H9 (cell line): Measurements from ENCODE around the gene PPIP5K1. TPM values are rescaled to one million over a fixed set of nuclear protein-coding genes. Genes with fewer than 3 reads are reported as not detected.

Experiments used
- DNase-seq: peaks from one replicate; pipeline ENCODE4 v3.0.0-alpha.2; 2017
- H2AFZ ChIP-seq: one replicate; pipeline ENCODE4 v1.6.1; 2013; ENCODE audit warnings: mild to moderate bottlenecking, low read length, control low read depth, moderate library complexity
- H2AK5ac ChIP-seq: 2 replicates; pipeline ENCODE4 v1.6.1; 2013; ENCODE audit warnings: low read length, control low read depth, mixed read lengths; ENCODE audit not compliant: insufficient read length
- H2BK120ac ChIP-seq: one replicate; pipeline ENCODE4 v1.6.1; 2013; ENCODE audit warnings: low read depth, mild to moderate bottlenecking, low read length, control low read depth, inconsistent platforms; ENCODE audit not compliant: poor library complexity, severe bottlenecking
- H2BK12ac ChIP-seq: 2 replicates; pipeline ENCODE4 v1.6.1; 2013; ENCODE audit warnings: low read length, control low read depth, mixed read lengths, low read depth; ENCODE audit not compliant: insufficient read length
- H2BK15ac ChIP-seq: 2 replicates; pipeline ENCODE4 v1.6.1; 2013; ENCODE audit warnings: low read depth, low read length, control low read depth
- H2BK20ac ChIP-seq: one replicate; pipeline ENCODE4 v1.6.1; 2013; ENCODE audit warnings: low read depth, mild to moderate bottlenecking, low read length, control low read depth, inconsistent platforms; ENCODE audit not compliant: poor library complexity, severe bottlenecking
- H2BK5ac ChIP-seq: 2 replicates; pipeline ENCODE4 v1.6.1; 2013; ENCODE audit warnings: low read length, control low read depth, mixed read lengths; ENCODE audit not compliant: insufficient read length
- H3K14ac ChIP-seq: 2 replicates; pipeline ENCODE4 v1.6.1; 2013; ENCODE audit warnings: low read length, control low read depth; ENCODE audit not compliant: insufficient read depth
- H3K18ac ChIP-seq: 2 replicates; pipeline ENCODE4 v1.6.1; 2013; ENCODE audit warnings: low read depth, mild to moderate bottlenecking, mixed read lengths, low read length, control low read depth; ENCODE audit not compliant: insufficient read length
- H3K23ac ChIP-seq: 2 replicates; pipeline ENCODE4 v1.6.1; 2013; ENCODE audit warnings: low read length, control low read depth, mixed read lengths, low read depth; ENCODE audit not compliant: insufficient read length
- H3K23me2 ChIP-seq: 2 replicates; pipeline ENCODE4 v1.6.1; 2013; ENCODE audit warnings: low read depth, mild to moderate bottlenecking, mixed read lengths, low read length, control low read depth; ENCODE audit not compliant: insufficient read length, poor library complexity, severe bottlenecking
- H3K27ac ChIP-seq: 2 replicates; pipeline ENCODE4 v1.5.1; 2013; ENCODE audit warnings: low read length, control low read depth, mixed read lengths, low read depth; ENCODE audit not compliant: insufficient read length
- H3K27me3 ChIP-seq: 2 replicates; pipeline ENCODE4 v1.6.1; 2013; ENCODE audit warnings: low read length, control low read depth, inconsistent platforms; ENCODE audit not compliant: insufficient read depth
- H3K4ac ChIP-seq: 2 replicates; pipeline ENCODE4 v1.6.1; 2013; ENCODE audit warnings: low read depth, mild to moderate bottlenecking, control low read depth, inconsistent platforms, low read length, moderate library complexity
- H3K4me1 ChIP-seq: 2 replicates; pipeline ENCODE4 v1.6.1; 2013; ENCODE audit warnings: low read length, control low read depth, inconsistent platforms; ENCODE audit not compliant: insufficient read depth
- H3K4me2 ChIP-seq: 2 replicates; pipeline ENCODE4 v1.6.1; 2013; ENCODE audit warnings: low read length, control low read depth, mixed read lengths; ENCODE audit not compliant: insufficient read length, insufficient read depth
- H3K56ac ChIP-seq: 2 replicates; pipeline ENCODE4 v1.6.1; 2013; ENCODE audit warnings: low read depth, mild to moderate bottlenecking, mixed read lengths, low read length, control low read depth; ENCODE audit not compliant: insufficient read length
- H3K79me1 ChIP-seq: 2 replicates; pipeline ENCODE4 v1.6.1; 2013; ENCODE audit warnings: low read depth, mild to moderate bottlenecking, moderate library complexity, low read length, control low read depth, inconsistent platforms; ENCODE audit not compliant: insufficient read depth, poor library complexity, severe bottlenecking
- H3K79me2 ChIP-seq: 2 replicates; pipeline ENCODE4 v1.6.1; 2013; ENCODE audit warnings: low read length, control low read depth, inconsistent platforms; ENCODE audit not compliant: insufficient read depth
- H3K9ac ChIP-seq: 2 replicates; pipeline ENCODE4 v1.6.1; 2013; ENCODE audit warnings: low read length, control low read depth, mixed read lengths; ENCODE audit not compliant: insufficient read length; ENCODE audit errors: extremely low read depth
- H3K9me3 ChIP-seq: one replicate; pipeline ENCODE4 v1.6.1; 2013; ENCODE audit warnings: low read depth, low read length, inconsistent platforms; ENCODE audit not compliant: control insufficient read depth
- H3T11ph ChIP-seq: one replicate; pipeline ENCODE4 v1.6.1; 2013; ENCODE audit warnings: mild to moderate bottlenecking, low read length, control low read depth, inconsistent platforms
- H4K20me1 ChIP-seq: one replicate; pipeline ENCODE4 v1.6.1; 2013; ENCODE audit not compliant: control insufficient read depth, insufficient read length, insufficient read depth
- H4K5ac ChIP-seq: 2 replicates; pipeline ENCODE4 v1.6.1; 2013; ENCODE audit warnings: low read depth, mild to moderate bottlenecking, mixed read lengths, low read length, control low read depth; ENCODE audit not compliant: insufficient read length
- H4K8ac ChIP-seq: replicated peaks from 2 replicates; pipeline ENCODE4 v1.6.1; 2013; ENCODE audit warnings: low read length, control low read depth, mixed read lengths, low read depth; ENCODE audit not compliant: insufficient read length
- H4K91ac ChIP-seq: 2 replicates; pipeline ENCODE4 v1.6.1; 2013; ENCODE audit warnings: low read depth, mild to moderate bottlenecking, moderate library complexity, mixed read lengths, low read length, control low read depth; ENCODE audit not compliant: insufficient read length
- H3K27ac Mint-ChIP-seq, 3 experiments: 2 replicates in 2 of 3; 3 replicates in 1 of 3; pipeline ENCODE4 v1.8.0; 2020 to 2021; ENCODE audit warnings: mixed read lengths in 3 of 3, mild to moderate bottlenecking in 1 of 3, moderate library complexity in 1 of 3
- H3K27me3 Mint-ChIP-seq: 2 replicates; pipeline ENCODE4 v1.8.0; 2021; ENCODE audit warnings: low read depth, mild to moderate bottlenecking, moderate library complexity, mixed read lengths
- H3K36me3 Mint-ChIP-seq, 3 experiments: 2 replicates in 2 of 3; 3 replicates in 1 of 3; pipeline ENCODE4 v1.8.0; 2020 to 2021; ENCODE audit warnings: low read depth in 3 of 3, mixed read lengths in 3 of 3; ENCODE audit not compliant: insufficient read depth in 1 of 3
- H3K4me1 Mint-ChIP-seq, 2 experiments: 2 replicates each; pipeline ENCODE4 v1.8.0; 2020; ENCODE audit warnings: mixed read lengths in 2 of 2
- H3K4me3 Mint-ChIP-seq, 2 experiments: 2 replicates in 1 of 2; 3 replicates in 1 of 2; pipeline ENCODE4 v1.8.0; 2020 to 2021; ENCODE audit warnings: mild to moderate bottlenecking in 2 of 2, mixed read lengths in 2 of 2, moderate library complexity in 1 of 2
- H3K9me3 Mint-ChIP-seq, 2 experiments: 2 replicates in 1 of 2; 3 replicates in 1 of 2; pipeline ENCODE4 v1.8.0; 2020; ENCODE audit warnings: mild to moderate bottlenecking in 2 of 2, mixed read lengths in 2 of 2, moderate library complexity in 1 of 2
- CTCF ChIP-seq: fragments of 200-600 bp; sonication (generic); conservative IDR thresholded peaks from 3 replicates; pipeline ENCODE4 v1.8.0; 2021; ENCODE audit warnings: antibody characterized with exemption, mild to moderate bottlenecking
- WGBS: extraction: QIAGEN DNeasy Blood & Tissue Kit; methylation state at CpG from one replicate; pipeline ENCODE4 v1.1.7; 2013; ENCODE audit warnings: missing lambda C conversion rate, low lambda C conversion rate, mixed read lengths; ENCODE audit not compliant: insufficient read length; ENCODE audit errors: extremely low coverage; 5-methylcytosine and 5-hydroxymethylcytosine counted together
- total RNA-seq: library from RNA; stranded (reverse); gene quantifications from 2 replicates; pipeline ENCODE4 v1.2.1, GENCODE V29; 2021

PPIP5K1 gene
- total RNA-seq, 1 experiment from 2014 or later: 28.5 TPM

DNA sequence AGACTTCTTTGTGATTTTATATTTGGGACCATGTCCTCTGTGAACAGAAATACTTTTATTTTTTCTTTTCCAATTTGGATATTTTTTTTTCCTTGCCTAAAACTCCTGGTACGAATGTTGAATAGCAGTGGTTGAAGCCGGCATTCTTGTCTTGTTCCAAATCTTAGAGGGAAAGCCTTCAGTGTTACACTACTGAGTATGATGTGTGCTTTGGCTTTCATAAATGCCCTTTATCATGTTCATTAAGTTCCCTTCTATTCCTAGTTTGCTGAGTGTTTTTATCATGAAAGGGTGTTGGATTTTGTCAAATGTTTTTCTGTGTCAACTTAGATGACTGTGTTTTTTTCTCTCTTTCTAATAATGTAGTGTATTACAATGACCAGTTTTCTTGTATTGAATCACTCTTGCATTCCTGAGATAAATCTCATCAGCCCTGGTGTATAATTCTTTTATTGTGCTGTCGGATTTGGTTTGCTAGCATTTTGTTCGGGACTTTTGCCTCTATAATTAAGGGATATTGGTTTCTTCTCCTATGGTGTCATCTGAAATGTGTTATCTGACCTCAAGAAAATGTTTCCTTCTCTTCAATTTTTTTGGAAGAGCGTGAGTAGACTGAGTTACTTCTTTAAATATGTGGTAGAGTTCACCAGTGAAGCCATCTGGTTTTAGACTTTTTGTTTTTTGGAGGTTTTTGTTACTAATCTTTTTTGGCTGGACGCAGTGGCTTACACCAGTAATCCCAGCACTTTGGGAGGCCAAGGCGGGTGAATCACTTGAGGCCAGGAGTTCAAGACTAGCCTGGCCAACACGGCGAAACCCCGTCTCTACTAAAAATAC is 39.3 kb downstream of the PPIP5K1 start:
- H3K56ac ChIP-seq: no peak overlapping the region
- H3K27ac Mint-ChIP-seq: no peak overlapping the region
- no peak for TF ChIP-seq CTCF
- no peaks in the 10 kb centered on the region for H3K4me1 Mint-ChIP-seq
- no CpG with 5 or more reads among the region's 10 CpGs for WGBS
- no peak overlapping the region for H2AK5ac ChIP-seq
- peaks cover 0 to 8% of the 10 kb centered on the region in 2 experiments; a peak in 3 of 5 replicates for H3K9me3 Mint-ChIP-seq
- H3K4me3 Mint-ChIP-seq: no peak overlapping the region
- H3K27me3 Mint-ChIP-seq: no peaks in the 10 kb centered on the region
- H3K4me2 ChIP-seq: no peak overlapping the region
- no peak overlapping the region for H4K8ac ChIP-seq
- H3K23ac ChIP-seq: no peak overlapping the region
- H4K20me1 ChIP-seq: no peaks in the 10 kb centered on the region
- no peak overlapping the region for H2BK20ac ChIP-seq
- H4K5ac ChIP-seq: no peak overlapping the region
- H2BK5ac ChIP-seq: no peak overlapping the region
- H2BK120ac ChIP-seq: no peak overlapping the region
- no peak overlapping the region for H3K9ac ChIP-seq
- H3K23me2 ChIP-seq: no peaks in the 10 kb centered on the region
- H2AFZ ChIP-seq: no peak overlapping the region
- no peak overlapping the region for H3K18ac ChIP-seq
- H3K27ac ChIP-seq: no peak overlapping the region
- no peaks in the 10 kb centered on the region for H3K9me3 ChIP-seq
- no peaks in the 10 kb centered on the region for H3K79me1 ChIP-seq
- no peaks in the 10 kb centered on the region for H3K4me1 ChIP-seq
- no peaks in the 10 kb centered on the region for H3K27me3 ChIP-seq
- peaks cover 5 to 12% (median 7%) of the 10 kb centered on the region in 3 experiments; a peak in 6 of 7 replicates for H3K36me3 Mint-ChIP-seq
- no peak overlapping the region for H2BK15ac ChIP-seq
- H3K79me2 ChIP-seq: no peaks in the 10 kb centered on the region
- H2BK12ac ChIP-seq: no peak overlapping the region
- DNase-seq: no peak
- no peak overlapping the region for H3K4ac ChIP-seq
- H3T11ph ChIP-seq: no peak overlapping the region
- H3K14ac ChIP-seq: no peak overlapping the region
- H4K91ac ChIP-seq: no peak overlapping the region
